ENCODE measurements around the gene PNPLA4.

DNA sequence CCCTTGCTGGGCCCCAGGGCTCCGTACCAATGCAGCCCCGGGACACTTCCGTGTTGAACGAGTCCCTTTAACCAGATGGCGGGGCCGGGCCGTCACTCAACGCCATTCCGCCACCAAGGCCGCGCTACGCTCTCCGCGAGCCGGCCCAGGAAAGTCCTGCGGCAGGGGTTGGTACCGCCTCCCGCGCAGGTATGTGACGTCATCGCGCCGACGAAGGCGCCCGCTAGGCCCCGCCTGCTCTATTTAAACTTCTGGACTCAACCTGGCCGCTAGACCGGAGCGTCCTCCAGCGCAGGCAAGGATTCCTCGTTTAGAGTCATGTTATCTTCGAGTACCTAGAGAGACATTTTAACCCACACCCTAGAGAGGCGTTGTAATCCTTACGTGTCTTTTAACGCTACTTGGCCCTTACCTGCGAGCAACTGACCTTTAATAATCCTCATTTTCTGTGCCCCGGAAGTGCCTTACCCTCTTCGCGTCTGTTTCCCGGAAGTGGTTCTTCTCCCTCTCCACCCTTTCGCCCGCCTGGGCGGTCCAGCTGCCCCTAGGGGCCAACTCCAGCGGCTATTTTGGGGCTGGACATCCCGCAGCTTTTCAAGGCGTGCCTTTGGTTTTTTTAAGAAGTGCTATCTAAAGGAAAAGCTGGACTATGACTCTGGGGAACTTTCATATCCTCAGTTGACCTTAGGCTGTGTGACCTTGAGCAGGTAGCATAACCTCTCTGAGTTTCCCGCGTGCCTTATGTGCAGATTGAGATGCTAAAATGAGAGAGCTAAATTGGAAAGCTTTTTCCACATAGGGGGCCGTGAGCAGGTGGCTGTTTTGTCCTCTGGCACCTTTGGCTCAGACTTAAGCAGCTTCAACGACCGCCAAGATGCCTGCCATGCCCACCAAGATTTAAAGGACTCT, at the start of gene PNPLA4:
- peak in 1 of 2 donors; percentile 18 for TF ChIP-seq CTCF (IDR thresholded peaks at IDR 0.05; ENCODE audit: extremely low read depth in 1 of 2, insufficient read depth in 1 of 2, low read depth in 1 of 2, low read length in 2 of 2)
- no peak for TF ChIP-seq EZH2 (IDR thresholded peaks at IDR 0.05; ENCODE audit: borderline replicate concordance, low read depth, low read length, severe bottlenecking)
- no peak for TF ChIP-seq POLR2A (IDR thresholded peaks at IDR 0.05; ENCODE audit: low read depth, low read length)
- no peak for TF ChIP-seq POLR2AphosphoS5 (IDR thresholded peaks at IDR 0.05; ENCODE audit: insufficient read depth, low read depth, low read length)
- TF ChIP-seq JUN (IDR thresholded peaks at IDR 0.05; ENCODE audit: borderline replicate concordance, insufficient read depth, insufficient read length, low read depth): peak; percentile 35
- no peak for TF ChIP-seq FOS (IDR thresholded peaks at IDR 0.05; ENCODE audit: borderline replicate concordance, insufficient read depth, low read length)
- no peak for TF ChIP-seq MYC (IDR thresholded peaks at IDR 0.05; ENCODE audit: low read depth, low read length)
- no peak for TF ChIP-seq MAX (IDR thresholded peaks at IDR 0.05; ENCODE audit: insufficient read depth, insufficient read length)

All from endothelial cell of umbilical vein (primary cell).